Glutamatergic neuron (in vitro differentiated cells): ENCODE data around the gene EPHA3. TPM values are rescaled to one million over a fixed set of nuclear protein-coding genes. Genes with fewer than 3 reads are reported as not detected.

Experiments used
- DNase-seq: peaks from one replicate; pipeline ENCODE4 v3.0.0; 2022
- H3K27ac Mint-ChIP-seq: one replicate; pipeline ENCODE4 v1.8.0; 2020; ENCODE audit warnings: mild to moderate bottlenecking, mixed read lengths, inconsistent platforms; ENCODE audit not compliant: unreplicated experiment
- H3K27me3 Mint-ChIP-seq: one replicate; pipeline ENCODE4 v1.8.0; 2020; ENCODE audit warnings: mild to moderate bottlenecking, moderate library complexity, mixed read lengths, inconsistent platforms; ENCODE audit not compliant: unreplicated experiment
- H3K36me3 Mint-ChIP-seq: one replicate; pipeline ENCODE4 v1.8.0; 2020; ENCODE audit warnings: mild to moderate bottlenecking, mixed read lengths, inconsistent platforms; ENCODE audit not compliant: unreplicated experiment
- H3K4me1 Mint-ChIP-seq: one replicate; pipeline ENCODE4 v1.8.0; 2020; ENCODE audit warnings: mild to moderate bottlenecking, low read depth, mixed read lengths, inconsistent platforms; ENCODE audit not compliant: unreplicated experiment
- H3K4me3 Mint-ChIP-seq: one replicate; pipeline ENCODE4 v1.8.0; 2020; ENCODE audit warnings: mild to moderate bottlenecking, mixed read lengths, inconsistent platforms; ENCODE audit not compliant: unreplicated experiment
- H3K9me3 Mint-ChIP-seq: one replicate; pipeline ENCODE4 v1.8.0; 2020; ENCODE audit warnings: mild to moderate bottlenecking, moderate library complexity, mixed read lengths, inconsistent platforms; ENCODE audit not compliant: unreplicated experiment
- total RNA-seq: library from RNA; stranded (reverse); fragmentation: NEBNext Ultra II Directional; extraction: Animal tissue kit (Norgen Biotek cat#: 25700); gene quantifications from one replicate; pipeline ENCODE4 v1.2.1, GENCODE V29; 2021; ENCODE audit not compliant: unreplicated experiment
- TF ChIP-seq, protein P1 (sequence below): fragments of 200-600 bp; sonication (generic); IDR thresholded peaks from one replicate; pipeline ENCODE4 v1.5.0; 2021; ENCODE audit not compliant: partially characterized antibody, unreplicated experiment

Gene EPHA3
- total RNA-seq, 1 donor from 2014 or later, result 9.9 TPM

DNA sequence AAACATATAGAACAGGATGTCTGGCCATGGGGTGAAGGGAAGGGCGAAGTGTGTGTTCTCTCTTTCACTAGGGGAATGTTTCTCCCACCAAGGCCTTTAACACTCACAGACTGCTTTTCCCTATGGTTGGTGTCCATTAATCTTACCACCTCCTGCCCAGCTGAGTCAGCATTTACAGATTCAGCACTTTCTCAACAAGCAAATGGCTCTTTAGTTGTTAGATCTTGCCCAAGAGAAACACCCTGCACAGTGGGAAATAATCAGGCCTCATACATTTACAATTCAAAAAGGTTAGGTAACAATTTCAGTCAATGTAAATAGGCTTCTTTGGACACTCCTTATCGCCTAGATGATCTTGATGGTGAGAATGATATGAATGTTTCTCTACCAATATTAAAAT, 418.2 kb downstream of the EPHA3 start:
- H3K27me3 Mint-ChIP-seq, result no peaks in the 10 kb centered on the region
- TF ChIP-seq, protein P1, sequence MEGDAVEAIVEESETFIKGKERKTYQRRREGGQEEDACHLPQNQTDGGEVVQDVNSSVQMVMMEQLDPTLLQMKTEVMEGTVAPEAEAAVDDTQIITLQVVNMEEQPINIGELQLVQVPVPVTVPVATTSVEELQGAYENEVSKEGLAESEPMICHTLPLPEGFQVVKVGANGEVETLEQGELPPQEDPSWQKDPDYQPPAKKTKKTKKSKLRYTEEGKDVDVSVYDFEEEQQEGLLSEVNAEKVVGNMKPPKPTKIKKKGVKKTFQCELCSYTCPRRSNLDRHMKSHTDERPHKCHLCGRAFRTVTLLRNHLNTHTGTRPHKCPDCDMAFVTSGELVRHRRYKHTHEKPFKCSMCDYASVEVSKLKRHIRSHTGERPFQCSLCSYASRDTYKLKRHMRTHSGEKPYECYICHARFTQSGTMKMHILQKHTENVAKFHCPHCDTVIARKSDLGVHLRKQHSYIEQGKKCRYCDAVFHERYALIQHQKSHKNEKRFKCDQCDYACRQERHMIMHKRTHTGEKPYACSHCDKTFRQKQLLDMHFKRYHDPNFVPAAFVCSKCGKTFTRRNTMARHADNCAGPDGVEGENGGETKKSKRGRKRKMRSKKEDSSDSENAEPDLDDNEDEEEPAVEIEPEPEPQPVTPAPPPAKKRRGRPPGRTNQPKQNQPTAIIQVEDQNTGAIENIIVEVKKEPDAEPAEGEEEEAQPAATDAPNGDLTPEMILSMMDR, result no peak
- no peaks in the 10 kb centered on the region for H3K36me3 Mint-ChIP-seq
- H3K9me3 Mint-ChIP-seq, result no peaks in the 10 kb centered on the region
- no peak for DNase-seq
- peaks cover 2% of the 10 kb centered on the region for H3K4me1 Mint-ChIP-seq
- no peak overlapping the region for H3K4me3 Mint-ChIP-seq
- no peak overlapping the region for H3K27ac Mint-ChIP-seq

DNA sequence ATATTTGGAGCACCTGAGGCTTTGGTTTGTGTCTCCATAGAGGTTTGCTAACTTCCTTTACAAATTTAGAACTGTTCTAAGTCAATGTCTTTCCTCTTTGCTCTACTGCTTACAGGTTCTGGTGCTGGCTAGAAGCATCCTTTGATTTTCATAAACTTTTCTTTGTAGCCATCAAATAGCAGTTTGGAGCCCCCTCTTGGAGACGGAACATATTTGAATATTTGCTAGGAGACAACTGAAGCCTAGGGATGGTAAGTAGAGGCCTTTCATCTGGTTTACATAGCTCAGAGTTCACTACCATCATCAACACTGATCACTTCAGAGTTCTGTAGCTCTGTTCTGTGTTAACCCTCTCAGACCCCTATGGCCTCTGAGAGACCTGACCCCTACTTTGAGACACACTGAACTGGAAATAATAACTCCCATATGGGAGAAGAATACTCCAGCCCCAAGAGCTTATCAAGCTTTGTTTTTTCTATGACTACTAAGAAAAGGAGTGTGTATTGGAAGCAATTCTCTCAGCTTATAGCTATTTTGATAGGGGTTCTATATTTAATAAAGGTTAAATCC, 420.4 kb downstream of the EPHA3 start:
- Mint-ChIP-seq H3K27me3 (no peaks in the 10 kb centered on the region), H3K27ac (no peak overlapping the region), H3K36me3 (no peaks in the 10 kb centered on the region), H3K4me3 (no peak overlapping the region), H3K9me3 (no peaks in the 10 kb centered on the region), H3K4me1 (peaks cover 2% of the 10 kb centered on the region)
- no peak for DNase-seq
- TF ChIP-seq, protein P1, result no peak
